Measurements from ENCODE around the gene ZNF41.
"Not testable (repeated sequence)": the region's sequence is repeated elsewhere in the genome, so short reads cannot be mapped to it uniquely, and the experiment has no call there.

Gene ZNF41

GRCh38 chrX:47512383-47512782 lies 29.4 kb upstream of the ZNF41 start:
- H3K27me3 ChIP-seq (ENCODE audit: control insufficient read depth, insufficient read depth, low read length); H3K27ac ChIP-seq (ENCODE audit: low read length); DNase-seq (ENCODE audit: low read depth, low spot score); H3K36me3 ChIP-seq (ENCODE audit: control insufficient read depth, insufficient read depth, low read length); H3K9me3 ChIP-seq (ENCODE audit: control insufficient read depth, insufficient read depth, low read length); H3K4me3 ChIP-seq (ENCODE audit: low read length); H3K4me1 ChIP-seq (ENCODE audit: control insufficient read depth, insufficient read depth, low read length): not testable (repeated sequence)
- no CpG with 5 or more reads among the region's 6 CpGs for WGBS (ENCODE audit: insufficient coverage, insufficient read length)

GRCh38 chrX:47507153-47507867 lies 24.3 kb upstream of the ZNF41 start:
- Histone ChIP-seq H3K4me3 (ENCODE audit: low read length) (no peak overlapping the region), H3K4me1 (ENCODE audit: control insufficient read depth, insufficient read depth, low read length) (no peaks in the 10 kb centered on the region), H3K27me3 (ENCODE audit: control insufficient read depth, insufficient read depth, low read length) (no peaks in the 10 kb centered on the region), H3K27ac (ENCODE audit: low read length) (no peak overlapping the region), H3K36me3 (ENCODE audit: control insufficient read depth, insufficient read depth, low read length) (no peaks in the 10 kb centered on the region), H3K9me3 (ENCODE audit: control insufficient read depth, insufficient read depth, low read length) (no peaks in the 10 kb centered on the region)
- WGBS (ENCODE audit: insufficient coverage, insufficient read length): no CpG with 5 or more reads among the region's 2 CpGs
- no peak for DNase-seq (ENCODE audit: low read depth, low spot score)

- no peaks in the 10 kb centered on the region for H3K27me3 ChIP-seq (ENCODE audit: control insufficient read depth, insufficient read depth, low read length)
- WGBS (ENCODE audit: insufficient coverage, insufficient read length): no CpG with 5 or more reads among the region's 5 CpGs
- no peaks in the 10 kb centered on the region for H3K9me3 ChIP-seq (ENCODE audit: control insufficient read depth, insufficient read depth, low read length)
- H3K36me3 ChIP-seq (ENCODE audit: control insufficient read depth, insufficient read depth, low read length): no peaks in the 10 kb centered on the region
- H3K4me3 ChIP-seq (ENCODE audit: low read length): no peak overlapping the region
- no peak for DNase-seq (ENCODE audit: low read depth, low spot score)
- no peak overlapping the region for H3K27ac ChIP-seq (ENCODE audit: low read length)
- H3K4me1 ChIP-seq (ENCODE audit: control insufficient read depth, insufficient read depth, low read length): no peaks in the 10 kb centered on the region
Observed at GRCh38 chrX:47503151-47503550, 20.1 kb upstream of the ZNF41 start.

GRCh38 chrX:47502316-47503125 lies 19.5 kb upstream of the ZNF41 start:
- Histone ChIP-seq H3K4me1 (ENCODE audit: control insufficient read depth, insufficient read depth, low read length) (no peaks in the 10 kb centered on the region), H3K9me3 (ENCODE audit: control insufficient read depth, insufficient read depth, low read length) (no peaks in the 10 kb centered on the region), H3K4me3 (ENCODE audit: low read length) (no peak overlapping the region), H3K36me3 (ENCODE audit: control insufficient read depth, insufficient read depth, low read length) (no peaks in the 10 kb centered on the region), H3K27me3 (ENCODE audit: control insufficient read depth, insufficient read depth, low read length) (no peaks in the 10 kb centered on the region), H3K27ac (ENCODE audit: low read length) (no peak overlapping the region)
- no CpG with 5 or more reads among the region's 7 CpGs for WGBS (ENCODE audit: insufficient coverage, insufficient read length)
- DNase-seq (ENCODE audit: low read depth, low spot score): no peak

GRCh38 chrX:47501226-47502074 lies 18.4 kb upstream of the ZNF41 start:
- H3K27me3 ChIP-seq (ENCODE audit: control insufficient read depth, insufficient read depth, low read length): no peaks in the 10 kb centered on the region
- no peaks in the 10 kb centered on the region for H3K9me3 ChIP-seq (ENCODE audit: control insufficient read depth, insufficient read depth, low read length)
- no peak for DNase-seq (ENCODE audit: low read depth, low spot score)
- H3K27ac ChIP-seq (ENCODE audit: low read length): no peak overlapping the region
- no CpG with 5 or more reads among the region's 7 CpGs for WGBS (ENCODE audit: insufficient coverage, insufficient read length)
- no peaks in the 10 kb centered on the region for H3K36me3 ChIP-seq (ENCODE audit: control insufficient read depth, insufficient read depth, low read length)
- no peaks in the 10 kb centered on the region for H3K4me1 ChIP-seq (ENCODE audit: control insufficient read depth, insufficient read depth, low read length)
- H3K4me3 ChIP-seq (ENCODE audit: low read length): no peak overlapping the region

GRCh38 chrX:47500554-47500953 lies 17.5 kb upstream of the ZNF41 start:
- no peak for DNase-seq (ENCODE audit: low read depth, low spot score)
- Histone ChIP-seq H3K27me3 (ENCODE audit: control insufficient read depth, insufficient read depth, low read length) (no peaks in the 10 kb centered on the region), H3K36me3 (ENCODE audit: control insufficient read depth, insufficient read depth, low read length) (no peaks in the 10 kb centered on the region), H3K9me3 (ENCODE audit: control insufficient read depth, insufficient read depth, low read length) (no peaks in the 10 kb centered on the region), H3K4me3 (ENCODE audit: low read length) (no peak overlapping the region), H3K27ac (ENCODE audit: low read length) (no peak overlapping the region), H3K4me1 (ENCODE audit: control insufficient read depth, insufficient read depth, low read length) (no peaks in the 10 kb centered on the region)
- WGBS (ENCODE audit: insufficient coverage, insufficient read length): no CpG with 5 or more reads among the region's 5 CpGs

GRCh38 chrX:47499293-47499692 lies 16.3 kb upstream of the ZNF41 start:
- DNase-seq (ENCODE audit: low read depth, low spot score): no peak
- Histone ChIP-seq H3K4me3 (ENCODE audit: low read length) (no peak overlapping the region), H3K36me3 (ENCODE audit: control insufficient read depth, insufficient read depth, low read length) (no peaks in the 10 kb centered on the region), H3K9me3 (ENCODE audit: control insufficient read depth, insufficient read depth, low read length) (no peaks in the 10 kb centered on the region), H3K4me1 (ENCODE audit: control insufficient read depth, insufficient read depth, low read length) (no peaks in the 10 kb centered on the region), H3K27me3 (ENCODE audit: control insufficient read depth, insufficient read depth, low read length) (no peaks in the 10 kb centered on the region), H3K27ac (ENCODE audit: low read length) (no peak overlapping the region)
- whole genome bisulfite sequencing (ENCODE audit: insufficient coverage, insufficient read length): no CpG with 5 or more reads among the region's 3 CpGs

- WGBS (ENCODE audit: insufficient coverage, insufficient read length): no CpG with 5 or more reads among the region's 4 CpGs
- H3K9me3 ChIP-seq (ENCODE audit: control insufficient read depth, insufficient read depth, low read length): no peaks in the 10 kb centered on the region
- no peak for DNase-seq (ENCODE audit: low read depth, low spot score)
- H3K36me3 ChIP-seq (ENCODE audit: control insufficient read depth, insufficient read depth, low read length): no peaks in the 10 kb centered on the region
- no peak overlapping the region for H3K4me3 ChIP-seq (ENCODE audit: low read length)
- no peak overlapping the region for H3K27ac ChIP-seq (ENCODE audit: low read length)
- no peaks in the 10 kb centered on the region for H3K27me3 ChIP-seq (ENCODE audit: control insufficient read depth, insufficient read depth, low read length)
- H3K4me1 ChIP-seq (ENCODE audit: control insufficient read depth, insufficient read depth, low read length): no peaks in the 10 kb centered on the region
Observed at GRCh38 chrX:47498411-47498810, 15.4 kb upstream of the ZNF41 start.

- Histone ChIP-seq H3K4me1 (ENCODE audit: control insufficient read depth, insufficient read depth, low read length) (no peaks in the 10 kb centered on the region), H3K9me3 (ENCODE audit: control insufficient read depth, insufficient read depth, low read length) (no peaks in the 10 kb centered on the region), H3K27ac (ENCODE audit: low read length) (no peak overlapping the region), H3K27me3 (ENCODE audit: control insufficient read depth, insufficient read depth, low read length) (no peaks in the 10 kb centered on the region), H3K4me3 (ENCODE audit: low read length) (no peak overlapping the region), H3K36me3 (ENCODE audit: control insufficient read depth, insufficient read depth, low read length) (no peaks in the 10 kb centered on the region)
- no CpG with 5 or more reads among the region's 2 CpGs for WGBS (ENCODE audit: insufficient coverage, insufficient read length)
- DNase-seq (ENCODE audit: low read depth, low spot score): no peak
Observed at GRCh38 chrX:47497271-47497888, 14.4 kb upstream of the ZNF41 start.

GRCh38 chrX:47492133-47492532 lies 9.1 kb upstream of the ZNF41 start:
- not testable (repeated sequence) for DNase-seq (ENCODE audit: low read depth, low spot score); H3K4me3 ChIP-seq (ENCODE audit: low read length); H3K9me3 ChIP-seq (ENCODE audit: control insufficient read depth, insufficient read depth, low read length); H3K36me3 ChIP-seq (ENCODE audit: control insufficient read depth, insufficient read depth, low read length); H3K4me1 ChIP-seq (ENCODE audit: control insufficient read depth, insufficient read depth, low read length); H3K27ac ChIP-seq (ENCODE audit: low read length); H3K27me3 ChIP-seq (ENCODE audit: control insufficient read depth, insufficient read depth, low read length)
- no CpG with 5 or more reads among the region's 4 CpGs for WGBS (ENCODE audit: insufficient coverage, insufficient read length)

All from iPS DF 6.9 (cell line).